ENCODE results near the gene NLGN1. TPM values are rescaled to one million over a fixed set of nuclear protein-coding genes. Genes with fewer than 3 reads are reported as not detected.
A peak's percentile ranks its signal among the peaks of the same experiment; 100 is the strongest.

The NLGN1 gene
- total RNA-seq, 1 experiment from 2014 or later: 0.85 TPM

- in situ Hi-C loops (cut with HindIII; ENCODE audit: low pct_unique_long_range_greater_than_20kb, low sequenced_read_pairs) (no loop called here), intact Hi-C loops (cut with micrococcal nuclease; ENCODE audit: unreplicated experiment) (no loop called here)
- no peaks in the 10 kb centered on the region for H3K36me3 ChIP-seq (ENCODE audit: control insufficient read depth, insufficient read depth, low read length)
- H3K27me3 ChIP-seq (ENCODE audit: control insufficient read depth, insufficient read depth, low read length): peaks cover 12% of the 10 kb centered on the region
- no peaks in the 10 kb centered on the region for H3K9me3 ChIP-seq (ENCODE audit: control insufficient read depth, insufficient read depth, low read depth, low read length)
- DNase-seq (ENCODE audit: low read depth, low spot score) (no peak), ATAC-seq (peak; percentile 86)
- ChIA-PET POLR2A (interaction anchor here (0.6 kb wide), 1 partner anchor 446 kb away, joined by 3 read pairs; no protein-coding TSS in a partner anchor), CTCF (no interaction called here)
- peaks cover 4% of the 10 kb centered on the region; the same call in 1 of the 2 replicates for H3K4me1 ChIP-seq (ENCODE audit: control insufficient read depth, insufficient read depth, low read length)
- H3K4me3 ChIP-seq (ENCODE audit: low read depth in 2 of 2, low read length in 2 of 2): peak overlapping the region; percentile 37 to 40
- BruUV-seq (replicated peaks): no TSS peak
- H3K27ac ChIP-seq (ENCODE audit: low read length): no peak overlapping the region
- TF ChIP-seq REST (IDR thresholded peaks at IDR 0.05; ENCODE audit: insufficient read depth in 1 of 2, low read depth in 2 of 2, low read length in 1 of 2): no peak
- no peak for TF ChIP-seq SIN3A (IDR thresholded peaks at IDR 0.05; ENCODE audit: borderline replicate concordance, insufficient read depth, low read depth, low read length)
- no peak for TF ChIP-seq CTCF (IDR thresholded peaks at IDR 0.05)
- no peak for TF ChIP-seq POLR2AphosphoS5 (IDR thresholded peaks at IDR 0.05; ENCODE audit: low read depth, low read length)
- TF ChIP-seq TCF7L2 (IDR thresholded peaks at IDR 0.05; ENCODE audit: low read depth, low read length): no peak
Measured at GRCh38 chr3:173584838-173585831, 187.6 kb downstream of the NLGN1 start.

GRCh38 chr3:173586166-173586565 lies 188.6 kb downstream of the NLGN1 start:
- Histone ChIP-seq H3K27ac (ENCODE audit: low read length) (no peak overlapping the region), H3K9me3 (ENCODE audit: control insufficient read depth, insufficient read depth, low read depth, low read length) (no peaks in the 10 kb centered on the region), H3K36me3 (ENCODE audit: control insufficient read depth, insufficient read depth, low read length) (no peaks in the 10 kb centered on the region), H3K4me1 (ENCODE audit: control insufficient read depth, insufficient read depth, low read length) (peaks cover 4% of the 10 kb centered on the region; the same call in 1 of the 2 replicates), H3K4me3 (ENCODE audit: low read depth in 2 of 2, low read length in 2 of 2) (no peak overlapping the region), H3K27me3 (ENCODE audit: control insufficient read depth, insufficient read depth, low read length) (peaks cover 12% of the 10 kb centered on the region)
- CTCF ChIA-PET: no interaction called here
- BruUV-seq (replicated peaks): no TSS peak
- POLR2A ChIA-PET: no interaction called here
- intact Hi-C loops (cut with micrococcal nuclease; ENCODE audit: unreplicated experiment) (no loop called here), in situ Hi-C loops (cut with HindIII; ENCODE audit: low pct_unique_long_range_greater_than_20kb, low sequenced_read_pairs) (no loop called here)
- ATAC-seq (no peak), DNase-seq (ENCODE audit: low read depth, low spot score) (no peak)
- TF ChIP-seq TCF7L2 (IDR thresholded peaks at IDR 0.05; ENCODE audit: low read depth, low read length) (no peak), REST (IDR thresholded peaks at IDR 0.05; ENCODE audit: insufficient read depth in 1 of 2, low read depth in 2 of 2, low read length in 1 of 2) (no peak), CTCF (IDR thresholded peaks at IDR 0.05) (no peak), SIN3A (IDR thresholded peaks at IDR 0.05; ENCODE audit: borderline replicate concordance, insufficient read depth, low read depth, low read length) (no peak), POLR2AphosphoS5 (IDR thresholded peaks at IDR 0.05; ENCODE audit: low read depth, low read length) (no peak)

Measured in Panc1 (cell line).